Ovary (tissue), 9 donors: Measurements from ENCODE around the gene CGB8. TPM values are rescaled to one million over a fixed set of nuclear protein-coding genes. Genes with fewer than 3 reads are reported as not detected.

Experiments used
- DNase-seq, 5 donors: peaks; one replicate each; pipeline ENCODE4 v3.0.0-alpha.2; 2019 to 2020
- H3K27ac ChIP-seq, 2 donors: fragments of 200-600 bp; one replicate each; pipeline versions ENCODE4 v1.5.1 to v1.8.0; 2019 to 2022
- H3K27me3 ChIP-seq: fragments of 200-600 bp; one replicate; pipeline ENCODE4 v1.8.0; 2022
- H3K36me3 ChIP-seq: fragments of 200-600 bp; sonication (generic); one replicate; pipeline ENCODE4 v1.5.1; 2019
- H3K4me1 ChIP-seq: one replicate; pipeline ENCODE4 v1.8.1; 2013; ENCODE audit warnings: mild to moderate bottlenecking, moderate library complexity; ENCODE audit not compliant: insufficient read depth
- H3K4me3 ChIP-seq: fragments of 200-600 bp; sonication (generic); one replicate; pipeline ENCODE4 v1.5.1; 2017
- H3K9me3 ChIP-seq, 2 donors: fragments of 200-600 bp in 1 of 2; sonication (generic) in 1 of 2; one replicate each; pipeline versions ENCODE4 v1.5.1 to v1.8.1; 2013 to 2019; ENCODE audit warnings: mild to moderate bottlenecking in 1 of 2, moderate library complexity in 1 of 2
- CTCF ChIP-seq, 3 donors: fragments of 450-650 bp in 2 of 3; fragments of 200-600 bp in 1 of 3; IDR thresholded peaks; one replicate each; pipeline versions ENCODE4 v1.5.1 to v1.8.0; 2016 to 2022; ENCODE audit warnings: antibody characterized with exemption in 3 of 3, mild to moderate bottlenecking in 1 of 3
- EP300 ChIP-seq: sonication (generic); formaldehyde crosslinking; IDR thresholded peaks from one replicate; pipeline ENCODE4 v1.6.1; 2017; ENCODE audit warnings: antibody characterized with exemption
- POLR2A ChIP-seq: fragments of 450-650 bp; IDR thresholded peaks from one replicate; pipeline ENCODE4 v1.6.1; 2017; ENCODE audit warnings: antibody characterized with exemption, mild to moderate bottlenecking, moderate library complexity
- WGBS, 3 donors: extraction: QIAGEN DNeasy Blood & Tissue Kit in 1 of 3; methylation state at CpG; one replicate each; pipeline versions ENCODE4 v1.1.5 to v1.1.7; 2013 to 2017; 5-methylcytosine and 5-hydroxymethylcytosine counted together
- intact Hi-C, 4 donors: fragments of 100-400 bp; cut with DNase I; formaldehyde crosslinking; loops; one replicate each; pipeline versions ENCODE4 v1.11.0 to v1.15.1; 2022 to 2023
- polyA plus RNA-seq, 2 donors: library from polyadenylated mRNA; stranded (reverse); fragments of 200-250 nt in 1 of 2; fragments of 350-450 nt in 1 of 2; fragmentation: Illumina TruSeq in 1 of 2; extraction: RNeasy Lipid Tissue Mini Kit (QIAGEN cat#74804) in 1 of 2; gene quantifications; one replicate each; pipeline ENCODE4 v1.2.3, GENCODE V29; 2013 to 2014
- total RNA-seq, 7 donors: library from RNA; depleted of rRNA in 2 of 7; stranded (reverse); fragments of >200 nt in 2 of 7; fragmentation: NEBNext Ultra II Directional in 3 of 7; extraction: Animal tissue kit (Norgen Biotek cat#: 25700) in 3 of 7; gene quantifications; one replicate each; pipeline versions ENCODE4 v1.1.0 to v1.2.4, GENCODE V29; 2016 to 2023
- donor health status: DM: no; HTN: no; CAD: no; lungs with moderate emphysema.
- donor health status: DM: no; HTN: no; CAD: no.
- donor health status: Bipolar disorder and iron deficiency.
- donor health status: DM: yes; HTN: yes; CAD: no.
- donor health status: DM: no; HTN: no; CAD: no.
- donor health status: DM: yes; HTN: yes; CAD: no.

CGB8 gene
- total and polyA plus RNA-seq, 9 donors = 0.46 TPM; not detected in 8

GRCh38 chr19:49073514-49074378, 24.8 kb upstream of the CGB8 start:
- Histone ChIP-seq H3K4me3 (no peak overlapping the region), H3K9me3 (no peaks in the 10 kb centered on the region), H3K27me3 (peaks cover 3% of the 10 kb centered on the region), H3K36me3 (no peaks in the 10 kb centered on the region), H3K4me1 (no peaks in the 10 kb centered on the region), H3K27ac (no peak overlapping the region)
- DNase-seq = no peak
- no peak for TF ChIP-seq CTCF (IDR thresholded peaks at IDR 0.05)
- TF ChIP-seq EP300 = no peak
- no peak for TF ChIP-seq POLR2A
- intact Hi-C loops = no loop called here
- 56 to 68% (median 57%) methylated on average over 23 of the region's 23 CpGs for WGBS, 3 donors

- no peak for TF ChIP-seq EP300
- intact Hi-C loops = no loop called here
- Histone ChIP-seq H3K4me3 (no peak overlapping the region), H3K27me3 (peaks cover 3% of the 10 kb centered on the region), H3K36me3 (no peaks in the 10 kb centered on the region), H3K4me1 (no peaks in the 10 kb centered on the region), H3K27ac (no peak overlapping the region), H3K9me3 (no peaks in the 10 kb centered on the region)
- no peak for DNase-seq
- WGBS, 3 donors = 2 to 3% (median 3%) methylated on average over 89 to 93 of the region's 93 CpGs
Measured at GRCh38 chr19:49071860-49072547, 23.1 kb upstream of the CGB8 start.

- Histone ChIP-seq H3K4me3 (no peak overlapping the region), H3K27me3 (peaks cover 3% of the 10 kb centered on the region), H3K4me1 (no peaks in the 10 kb centered on the region), H3K27ac (no peak overlapping the region), H3K9me3 (no peaks in the 10 kb centered on the region), H3K36me3 (no peaks in the 10 kb centered on the region)
- DNase-seq = no peak
- no peak for TF ChIP-seq CTCF (IDR thresholded peaks at IDR 0.05)
- no peak for TF ChIP-seq POLR2A
- no peak for TF ChIP-seq EP300
- WGBS, 3 donors = 93 to 97% (median 96%) methylated on average over 21 of the region's 21 CpGs
- intact Hi-C loops = no loop called here
Measured at GRCh38 chr19:49070416-49070815, 21.5 kb upstream of the CGB8 start.

- no peak overlapping the region for H3K27ac ChIP-seq
- no peak for TF ChIP-seq POLR2A
- TF ChIP-seq CTCF (IDR thresholded peaks at IDR 0.05) = no peak
- TF ChIP-seq EP300 = no peak
- WGBS, 3 donors = 90 to 95% (median 95%) methylated on average over 9 of the region's 9 CpGs
- no peaks in the 10 kb centered on the region for H3K36me3 ChIP-seq
- no peak for DNase-seq
- H3K9me3 ChIP-seq = no peaks in the 10 kb centered on the region
- H3K27me3 ChIP-seq = peaks cover 3% of the 10 kb centered on the region
- no peak overlapping the region for H3K4me3 ChIP-seq
- intact Hi-C loops = no loop called here
- peaks cover 2% of the 10 kb centered on the region for H3K4me1 ChIP-seq
Measured at GRCh38 chr19:49069026-49069425, 20.1 kb upstream of the CGB8 start.

- Histone ChIP-seq H3K9me3 (no peaks in the 10 kb centered on the region), H3K27me3 (no peaks in the 10 kb centered on the region), H3K36me3 (no peaks in the 10 kb centered on the region), H3K4me3 (no peak overlapping the region), H3K27ac (no peak overlapping the region), H3K4me1 (peaks cover 2% of the 10 kb centered on the region)
- no peak for TF ChIP-seq POLR2A
- no peak for TF ChIP-seq EP300
- TF ChIP-seq CTCF (IDR thresholded peaks at IDR 0.05) = no peak
- no peak for DNase-seq
- 48 to 61% (median 53%) methylated on average over 3 of the region's 3 CpGs for WGBS, 3 donors
- intact Hi-C loops = no loop called here
Measured at GRCh38 chr19:49067554-49067953, 18.6 kb upstream of the CGB8 start.
